ENCODE results near the gene CDH4.
"Not testable (repeated sequence)": the region's sequence is repeated elsewhere in the genome, so short reads cannot be mapped to it uniquely, and the experiment has no call there.

CDH4 gene

GRCh38 chr20:61424011-61424627 is 172.1 kb downstream of the CDH4 start:
- Mint-ChIP-seq H3K4me3 (no peak overlapping the region), H3K9me3 (no peaks in the 10 kb centered on the region), H3K27me3 (ENCODE audit: low read depth) (no peaks in the 10 kb centered on the region), H3K36me3 (ENCODE audit: low read depth) (no peaks in the 10 kb centered on the region), H3K27ac (no peak overlapping the region), H3K4me1 (ENCODE audit: low read depth) (no peaks in the 10 kb centered on the region)
- DNase-seq (ENCODE audit: low spot score): no peak

- no peak overlapping the region for H3K27ac Mint-ChIP-seq
- H3K27me3 Mint-ChIP-seq (ENCODE audit: low read depth): no peaks in the 10 kb centered on the region
- no peak for DNase-seq (ENCODE audit: low spot score)
- no peaks in the 10 kb centered on the region for H3K4me1 Mint-ChIP-seq (ENCODE audit: low read depth)
- H3K9me3 Mint-ChIP-seq: no peaks in the 10 kb centered on the region
- no peaks in the 10 kb centered on the region for H3K36me3 Mint-ChIP-seq (ENCODE audit: low read depth)
- H3K4me3 Mint-ChIP-seq: no peak overlapping the region
Measured at GRCh38 chr20:61424628-61425420, 172.8 kb downstream of the CDH4 start.

DNA sequence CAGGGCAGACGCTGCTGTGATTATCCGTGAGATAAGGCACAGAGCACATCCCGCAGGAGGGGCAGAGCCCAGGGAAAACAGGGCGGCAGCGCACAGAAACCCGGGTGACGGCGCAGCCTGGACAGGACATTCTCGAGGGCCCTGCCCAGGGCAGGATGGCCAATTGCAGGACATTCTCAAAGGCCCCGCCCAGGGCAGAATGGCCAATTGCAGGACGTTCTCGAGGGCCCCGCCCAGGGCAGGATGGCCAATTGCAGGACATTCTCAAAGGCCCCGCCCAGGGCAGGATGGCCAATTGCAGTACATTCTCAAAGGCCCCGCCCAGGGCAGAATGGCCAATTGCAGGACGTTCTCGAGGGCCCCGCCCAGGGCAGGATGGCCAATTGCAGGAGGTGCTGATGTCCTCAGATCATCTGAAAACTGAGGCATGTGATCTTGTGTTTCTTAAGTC is 173.5 kb downstream of the CDH4 start:
- DNase-seq (ENCODE audit: low spot score); H3K9me3 Mint-ChIP-seq; H3K27ac Mint-ChIP-seq; H3K4me1 Mint-ChIP-seq (ENCODE audit: low read depth); H3K27me3 Mint-ChIP-seq (ENCODE audit: low read depth); H3K4me3 Mint-ChIP-seq; H3K36me3 Mint-ChIP-seq (ENCODE audit: low read depth): not testable (repeated sequence)

DNA sequence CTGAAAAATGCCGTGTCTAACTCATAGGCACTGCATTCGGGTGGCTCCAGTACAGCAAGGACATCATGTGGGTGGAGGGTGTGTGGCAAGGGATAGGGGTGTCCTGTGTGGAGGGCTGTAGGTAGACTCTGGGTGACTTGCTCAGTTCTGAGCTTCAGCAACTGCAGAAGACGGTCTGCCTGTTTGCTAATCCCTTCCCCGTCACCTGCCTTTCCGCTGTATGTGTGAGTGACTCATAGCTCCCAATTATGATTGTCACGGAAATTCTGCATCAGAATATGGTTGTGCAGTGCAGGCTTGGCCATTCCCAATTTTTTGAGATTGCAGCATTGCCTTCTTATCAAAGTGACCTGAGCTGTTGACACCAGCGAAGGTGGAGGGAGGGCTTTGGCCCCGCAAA is 174.3 kb downstream of the CDH4 start:
- Mint-ChIP-seq H3K9me3 (no peaks in the 10 kb centered on the region), H3K36me3 (ENCODE audit: low read depth) (no peaks in the 10 kb centered on the region), H3K27ac (no peak overlapping the region), H3K4me1 (ENCODE audit: low read depth) (no peaks in the 10 kb centered on the region), H3K27me3 (ENCODE audit: low read depth) (no peaks in the 10 kb centered on the region), H3K4me3 (no peak overlapping the region)
- DNase-seq (ENCODE audit: low spot score): no peak

GRCh38 chr20:61429458-61430227 is 177.6 kb downstream of the CDH4 start:
- H3K27me3 Mint-ChIP-seq (ENCODE audit: low read depth): no peaks in the 10 kb centered on the region
- H3K4me1 Mint-ChIP-seq (ENCODE audit: low read depth): no peaks in the 10 kb centered on the region
- no peaks in the 10 kb centered on the region for H3K9me3 Mint-ChIP-seq
- no peak overlapping the region for H3K27ac Mint-ChIP-seq
- no peak overlapping the region for H3K4me3 Mint-ChIP-seq
- DNase-seq (ENCODE audit: low spot score): no peak
- no peaks in the 10 kb centered on the region for H3K36me3 Mint-ChIP-seq (ENCODE audit: low read depth)

- Mint-ChIP-seq H3K36me3 (ENCODE audit: low read depth) (no peaks in the 10 kb centered on the region), H3K4me3 (no peak overlapping the region), H3K9me3 (no peaks in the 10 kb centered on the region), H3K4me1 (ENCODE audit: low read depth) (no peaks in the 10 kb centered on the region), H3K27me3 (ENCODE audit: low read depth) (no peaks in the 10 kb centered on the region), H3K27ac (no peak overlapping the region)
- no peak for DNase-seq (ENCODE audit: low spot score)
Measured at GRCh38 chr20:61430228-61430624, 178.2 kb downstream of the CDH4 start.

GRCh38 chr20:61433176-61433575 is 181.1 kb downstream of the CDH4 start:
- Mint-ChIP-seq H3K36me3 (ENCODE audit: low read depth) (no peaks in the 10 kb centered on the region), H3K27ac (no peak overlapping the region), H3K9me3 (no peaks in the 10 kb centered on the region), H3K4me1 (ENCODE audit: low read depth) (no peaks in the 10 kb centered on the region), H3K27me3 (ENCODE audit: low read depth) (no peaks in the 10 kb centered on the region), H3K4me3 (no peak overlapping the region)
- no peak for DNase-seq (ENCODE audit: low spot score)

GRCh38 chr20:61433816-61434215 is 181.8 kb downstream of the CDH4 start:
- Mint-ChIP-seq H3K9me3 (no peaks in the 10 kb centered on the region), H3K27ac (no peak overlapping the region), H3K36me3 (ENCODE audit: low read depth) (no peaks in the 10 kb centered on the region), H3K4me3 (no peak overlapping the region), H3K4me1 (ENCODE audit: low read depth) (no peaks in the 10 kb centered on the region), H3K27me3 (ENCODE audit: low read depth) (no peaks in the 10 kb centered on the region)
- no peak for DNase-seq (ENCODE audit: low spot score)

- Mint-ChIP-seq H3K36me3 (ENCODE audit: low read depth) (no peaks in the 10 kb centered on the region), H3K9me3 (no peaks in the 10 kb centered on the region), H3K4me1 (ENCODE audit: low read depth) (no peaks in the 10 kb centered on the region), H3K4me3 (no peak overlapping the region), H3K27ac (no peak overlapping the region), H3K27me3 (ENCODE audit: low read depth) (no peaks in the 10 kb centered on the region)
- DNase-seq (ENCODE audit: low spot score): no peak
Measured at GRCh38 chr20:61434341-61434781, 182.3 kb downstream of the CDH4 start.

DNA sequence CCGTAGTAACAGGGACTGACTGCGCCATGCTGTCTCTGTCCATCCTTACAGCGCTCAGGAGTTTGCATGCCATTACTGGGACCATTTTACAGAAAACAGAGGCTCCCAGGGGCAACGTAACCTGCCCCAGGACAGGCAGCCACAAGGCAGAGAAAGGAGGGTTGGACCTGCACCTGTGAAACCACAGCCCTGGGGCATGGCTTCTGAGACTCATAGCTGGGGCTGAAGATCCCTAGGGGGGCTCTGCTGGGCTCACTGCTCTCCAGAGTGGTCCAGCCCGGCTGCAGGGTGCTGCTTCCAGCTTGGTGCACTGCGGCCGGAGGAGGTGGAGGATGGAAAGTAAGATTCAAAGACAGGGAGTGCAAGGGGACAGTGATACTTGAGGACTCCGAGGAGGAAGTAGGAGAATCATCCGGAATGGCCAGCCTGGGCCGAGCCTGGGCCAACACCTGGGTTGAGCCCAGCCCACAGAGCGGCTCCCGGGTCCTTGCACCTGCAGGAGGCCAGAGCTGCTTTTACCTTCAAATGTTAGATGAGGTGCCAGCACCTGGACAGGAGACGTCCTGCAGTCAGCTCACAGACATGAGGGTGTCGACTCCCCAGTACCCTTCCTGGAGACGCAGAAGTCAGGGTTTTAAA is 183.2 kb downstream of the CDH4 start:
- Mint-ChIP-seq H3K27me3 (ENCODE audit: low read depth) (no peaks in the 10 kb centered on the region), H3K4me1 (ENCODE audit: low read depth) (no peaks in the 10 kb centered on the region)

DNA sequence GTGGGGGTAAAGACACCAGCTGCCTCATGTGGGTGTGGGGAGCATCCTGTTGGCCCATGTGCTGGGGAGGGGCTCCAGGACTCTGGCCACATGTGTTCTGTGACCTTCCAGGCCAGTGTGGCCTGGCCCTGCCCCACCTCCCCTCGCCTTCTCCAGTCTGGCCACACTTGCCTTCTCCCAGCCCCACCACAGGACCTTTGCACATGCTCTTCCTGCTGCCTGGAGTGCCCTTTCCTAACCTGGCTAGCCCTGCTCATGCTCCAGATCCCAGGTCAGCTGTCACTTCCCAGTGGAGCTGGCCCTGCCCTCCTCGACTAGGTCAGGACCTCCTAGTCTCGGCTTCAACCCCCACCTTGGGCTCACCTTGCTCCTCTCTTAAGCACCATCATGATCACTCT is 183.8 kb downstream of the CDH4 start:
- Mint-ChIP-seq H3K36me3 (ENCODE audit: low read depth) (no peaks in the 10 kb centered on the region), H3K27ac (no peak overlapping the region), H3K9me3 (no peaks in the 10 kb centered on the region), H3K4me3 (no peak overlapping the region), H3K4me1 (ENCODE audit: low read depth) (no peaks in the 10 kb centered on the region), H3K27me3 (ENCODE audit: low read depth) (no peaks in the 10 kb centered on the region)
- no peak for DNase-seq (ENCODE audit: low spot score)

More for the DNA sequence above, 183.2 kb downstream of the CDH4 start:
- no peak overlapping the region for H3K27ac Mint-ChIP-seq
- no peak overlapping the region for H3K4me3 Mint-ChIP-seq
- no peaks in the 10 kb centered on the region for H3K36me3 Mint-ChIP-seq (ENCODE audit: low read depth)
- DNase-seq (ENCODE audit: low spot score): no peak
- no peaks in the 10 kb centered on the region for H3K9me3 Mint-ChIP-seq

GRCh38 chr20:61436283-61436666 is 184.2 kb downstream of the CDH4 start:
- Mint-ChIP-seq H3K27me3 (ENCODE audit: low read depth) (no peaks in the 10 kb centered on the region), H3K36me3 (ENCODE audit: low read depth) (no peaks in the 10 kb centered on the region), H3K9me3 (no peaks in the 10 kb centered on the region), H3K27ac (no peak overlapping the region), H3K4me3 (no peak overlapping the region), H3K4me1 (ENCODE audit: low read depth) (no peaks in the 10 kb centered on the region)
- no peak for DNase-seq (ENCODE audit: low spot score)

DNA sequence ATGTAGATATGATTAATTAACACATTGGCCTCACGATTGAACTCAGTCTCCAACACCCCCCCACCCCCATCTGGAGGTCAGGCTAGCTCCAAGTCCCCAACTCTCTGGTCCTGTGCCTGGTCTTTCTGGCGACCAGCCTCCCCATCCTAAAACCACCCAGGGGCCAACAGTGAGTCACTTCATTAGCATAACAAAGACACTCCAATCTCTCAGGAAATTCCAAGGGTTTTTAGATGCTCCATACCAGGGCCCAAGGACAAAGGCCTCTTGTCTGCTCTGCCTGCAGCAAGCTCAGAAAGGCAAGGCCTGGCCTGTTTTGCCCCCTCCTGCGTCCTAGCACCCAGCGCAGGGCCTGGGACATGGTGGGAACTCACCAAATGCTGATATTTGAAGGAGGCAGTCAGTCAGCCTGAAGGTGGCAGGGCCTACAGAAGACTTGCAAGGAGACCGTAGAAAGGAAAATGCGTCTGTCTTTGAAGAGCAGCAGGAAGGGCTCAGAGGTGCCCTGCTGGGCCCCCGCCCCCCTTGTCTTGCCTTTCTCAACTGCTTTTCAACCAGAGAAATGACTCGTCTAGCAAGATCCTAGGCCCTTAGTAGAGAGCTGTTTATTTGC is 184.7 kb downstream of the CDH4 start:
- Mint-ChIP-seq H3K4me3 (no peak overlapping the region), H3K4me1 (ENCODE audit: low read depth) (no peaks in the 10 kb centered on the region), H3K27ac (no peak overlapping the region), H3K36me3 (ENCODE audit: low read depth) (no peaks in the 10 kb centered on the region), H3K9me3 (no peaks in the 10 kb centered on the region), H3K27me3 (ENCODE audit: low read depth) (no peaks in the 10 kb centered on the region)
- DNase-seq (ENCODE audit: low spot score): no peak
